HG03354 (cell line): ENCODE results near the gene S100Z.
"Not testable (repeated sequence)": the region's sequence is repeated elsewhere in the genome, so short reads cannot be mapped to it uniquely, and the experiment has no call there.

ENCODE experiments used
- ATAC-seq: cut with Tn5 transposase; IDR thresholded peaks from one replicate; pipeline ENCODE4 v1.9.1; 2021; ENCODE audit warnings: mild to moderate bottlenecking; ENCODE audit not compliant: unreplicated experiment, poor library complexity, severe bottlenecking

S100Z gene

DNA sequence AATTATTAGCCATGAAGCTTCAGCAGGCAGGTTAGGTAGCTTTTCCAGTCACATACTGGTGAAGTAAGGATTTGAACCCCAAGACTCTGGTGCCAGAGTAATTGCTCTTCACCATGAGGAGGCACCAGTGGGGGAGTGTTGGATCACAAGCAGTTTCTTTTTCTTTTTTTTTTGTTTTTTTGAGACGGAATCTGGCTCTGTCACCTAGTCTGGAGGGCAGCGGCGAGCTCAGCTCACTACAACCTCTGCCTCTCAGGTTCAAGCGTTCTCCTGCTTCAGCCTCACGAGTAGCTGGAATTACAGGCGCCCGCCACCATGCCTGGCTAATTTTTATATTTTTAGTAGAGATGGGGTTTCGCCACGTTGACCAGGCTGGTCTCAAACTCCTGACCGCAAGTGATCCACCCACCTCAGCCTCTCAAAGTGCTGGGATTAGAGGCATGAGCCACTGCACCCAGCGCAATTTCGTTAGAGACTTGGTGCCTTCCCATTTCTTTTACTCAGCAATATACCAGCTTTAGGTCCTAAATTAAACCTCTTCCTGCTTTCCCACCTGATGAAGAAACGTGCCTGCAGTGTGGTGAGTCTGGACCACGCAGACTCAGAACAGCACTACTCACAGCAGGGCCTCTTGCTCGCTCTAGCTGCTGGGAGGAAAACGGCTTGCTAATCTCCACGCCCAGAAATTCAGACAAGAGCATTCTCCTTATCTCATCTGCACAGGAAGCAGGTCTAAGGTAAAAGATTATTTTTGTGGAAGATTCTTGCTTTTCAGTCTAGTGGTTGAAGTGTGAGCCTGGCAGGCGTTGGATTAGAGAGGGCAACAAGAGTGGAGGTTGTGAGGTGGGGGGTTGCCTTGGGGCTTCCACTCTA is at the start of gene S100Z:
S100Z (plus strand) TSS at position 596 of the 873 bp plus-strand sequence. CDS start 25,346 bp downstream, outside the sequence.
- no peak for ATAC-seq

DNA sequence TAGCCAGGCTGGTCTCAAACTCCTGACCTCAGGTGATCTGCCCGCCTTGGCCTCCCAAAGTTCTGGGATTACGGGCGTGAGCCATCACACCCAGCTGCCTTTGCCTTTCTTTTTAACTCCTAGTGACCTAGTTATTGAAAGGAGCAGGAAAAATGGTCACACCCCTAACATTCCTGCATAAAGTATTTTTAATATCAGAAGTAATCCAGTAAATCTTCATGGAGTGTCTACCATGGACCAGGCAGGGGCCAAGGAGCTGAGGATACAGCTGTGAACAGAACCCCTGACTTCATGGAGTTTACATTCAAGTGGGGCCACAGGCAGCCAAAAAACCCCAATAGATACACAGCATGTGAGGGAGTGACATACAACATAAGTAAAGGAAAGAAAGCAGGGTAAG is 49.2 kb upstream of the S100Z start:
- no peak for ATAC-seq

DNA sequence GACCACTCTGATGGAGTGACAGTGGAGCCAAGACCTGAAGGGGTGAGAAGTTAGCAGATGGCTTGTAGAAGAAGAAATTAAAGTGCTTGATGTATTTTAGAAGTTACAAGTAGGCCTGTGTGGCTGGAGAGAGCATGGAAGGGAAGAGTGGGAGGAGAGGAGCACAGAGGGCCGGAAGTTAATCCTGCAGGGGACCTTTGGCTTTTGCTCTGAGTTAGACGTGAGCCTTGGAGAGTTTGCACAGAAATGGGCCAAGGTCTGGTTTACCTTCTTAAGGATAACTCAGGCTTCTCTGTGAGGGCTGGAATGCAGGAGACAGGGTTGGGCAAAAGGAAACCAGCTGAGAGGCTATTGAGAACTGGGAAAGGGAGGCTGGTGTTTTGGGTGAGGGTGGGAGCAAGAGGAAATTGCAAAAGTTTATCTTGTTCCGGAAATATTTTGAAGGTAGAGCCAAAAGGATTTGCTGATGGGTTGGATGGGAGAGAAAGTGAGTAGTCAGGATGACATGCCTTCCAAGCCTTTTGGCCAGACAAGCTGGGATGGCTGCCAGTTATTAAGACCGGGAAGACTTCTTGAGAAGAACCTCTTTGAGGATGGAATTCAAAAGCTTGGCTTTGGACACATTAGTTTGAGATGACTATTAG is 48.5 kb upstream of the S100Z start:
- no peak for ATAC-seq

DNA sequence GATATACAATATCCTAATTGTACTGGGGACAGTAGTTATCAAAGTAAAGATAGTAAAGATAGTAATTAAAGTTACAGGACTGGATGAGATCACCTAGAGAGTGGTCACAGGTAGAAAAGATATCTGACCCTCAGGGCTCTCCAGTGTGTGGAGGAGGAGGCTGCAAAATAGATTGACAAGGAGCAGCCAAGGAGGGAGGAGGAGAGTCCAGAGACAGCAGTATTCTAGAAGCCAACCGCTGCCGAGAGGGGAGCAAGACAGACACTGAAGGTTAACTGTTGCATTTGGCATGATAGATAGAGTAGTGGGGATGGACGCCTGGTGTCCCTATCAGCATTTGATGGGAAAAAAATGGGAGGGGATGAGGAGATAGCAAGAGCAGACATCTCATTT is 48.0 kb upstream of the S100Z start:
- no peak for ATAC-seq

DNA sequence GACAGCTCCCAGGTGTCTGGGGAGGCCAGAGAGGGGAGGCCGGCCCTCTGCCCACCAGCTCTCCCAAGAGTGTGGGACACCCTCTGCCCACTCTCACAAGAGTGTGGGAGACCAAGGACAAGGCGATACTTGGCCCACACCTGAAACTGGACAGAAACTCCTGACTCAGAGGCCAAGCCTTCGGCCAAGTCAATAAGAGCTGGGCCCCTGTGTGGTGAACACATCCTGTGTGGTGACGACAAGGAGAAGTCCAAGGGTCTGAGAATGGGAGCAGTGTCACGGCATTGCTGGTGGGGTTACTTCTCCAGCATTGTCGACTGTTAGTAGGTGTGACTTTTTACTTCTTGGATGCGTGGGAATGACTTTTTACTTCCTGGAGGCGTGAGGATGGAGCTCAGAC is 45.5 kb upstream of the S100Z start:
- no peak for ATAC-seq

DNA sequence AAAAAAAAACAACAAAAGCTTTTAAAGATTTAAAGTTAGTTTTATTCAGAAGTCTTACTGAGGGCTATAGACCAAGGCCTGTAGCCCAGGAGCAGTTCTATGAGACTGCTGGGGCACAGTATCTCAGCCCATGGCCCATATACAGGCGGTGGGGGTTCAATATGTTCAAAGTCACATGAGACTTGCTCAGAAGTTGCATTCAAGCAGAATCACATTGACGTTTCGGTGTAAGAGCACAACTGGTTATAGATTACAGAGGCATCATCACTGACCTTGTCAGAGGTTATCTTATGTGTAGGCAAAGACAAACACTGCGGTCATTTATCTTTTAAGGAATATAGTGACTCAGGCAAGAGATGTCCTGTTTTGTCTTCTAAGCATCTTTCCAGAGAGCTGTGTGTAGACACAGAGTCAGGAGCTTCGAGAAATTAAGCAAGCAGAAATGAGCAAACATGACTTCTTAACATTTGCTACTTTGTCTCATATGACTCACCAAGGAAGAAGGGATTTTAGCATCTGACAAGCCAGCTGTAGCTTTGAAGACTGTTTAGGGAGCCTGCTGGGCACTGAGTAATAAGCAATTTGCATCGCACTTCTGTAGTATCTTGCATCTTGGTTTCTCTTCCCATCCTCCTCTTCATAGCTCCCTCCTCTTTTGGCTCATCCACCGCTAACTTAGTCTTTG is 43.9 kb upstream of the S100Z start:
- ATAC-seq = no peak

DNA sequence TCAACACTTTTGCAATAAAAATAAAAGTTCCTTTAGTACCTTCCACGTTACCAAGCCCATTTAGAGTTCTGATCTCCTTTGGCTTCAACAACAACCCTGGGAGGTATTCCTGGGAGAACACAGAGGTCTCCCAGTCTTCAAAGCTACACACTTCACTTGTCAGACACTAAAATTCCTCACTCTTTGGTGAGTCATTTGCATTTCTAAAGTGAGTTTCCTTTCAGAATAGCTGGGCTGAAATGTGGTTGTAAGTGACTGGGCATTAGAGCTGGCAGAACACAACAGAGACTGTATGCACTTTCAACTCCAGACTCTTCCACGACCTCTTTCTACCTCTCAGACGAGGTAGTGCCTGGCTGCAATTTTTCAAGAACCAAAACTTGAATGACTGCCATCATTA is 42.5 kb upstream of the S100Z start:
- no peak for ATAC-seq

DNA sequence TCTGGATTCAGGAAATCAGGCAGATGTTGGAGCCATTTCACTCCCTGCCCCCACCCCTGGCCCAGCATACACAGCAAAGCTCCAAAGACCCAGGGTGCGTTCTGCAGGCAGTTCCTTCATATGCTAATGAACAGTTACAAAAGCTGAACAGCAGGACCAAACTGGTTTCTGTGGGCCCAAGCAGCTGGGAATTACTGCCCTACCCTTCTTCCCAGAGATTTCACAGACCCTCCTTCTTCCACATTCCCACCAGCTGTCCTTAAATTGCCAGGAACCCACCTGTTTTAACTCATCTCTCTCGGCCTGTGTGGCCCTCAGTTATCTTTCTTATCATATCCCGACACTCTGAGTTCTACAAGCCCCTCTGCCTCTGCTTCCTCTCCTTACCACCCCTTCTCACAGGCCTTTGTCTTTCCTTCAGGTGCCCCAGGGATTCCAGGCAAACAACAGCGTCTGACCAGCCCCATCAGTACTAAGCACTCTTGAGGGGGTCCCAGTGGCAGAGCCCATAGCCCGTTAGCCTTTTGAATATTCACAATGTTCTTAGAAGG is 41.6 kb upstream of the S100Z start:
- ATAC-seq = no peak

DNA sequence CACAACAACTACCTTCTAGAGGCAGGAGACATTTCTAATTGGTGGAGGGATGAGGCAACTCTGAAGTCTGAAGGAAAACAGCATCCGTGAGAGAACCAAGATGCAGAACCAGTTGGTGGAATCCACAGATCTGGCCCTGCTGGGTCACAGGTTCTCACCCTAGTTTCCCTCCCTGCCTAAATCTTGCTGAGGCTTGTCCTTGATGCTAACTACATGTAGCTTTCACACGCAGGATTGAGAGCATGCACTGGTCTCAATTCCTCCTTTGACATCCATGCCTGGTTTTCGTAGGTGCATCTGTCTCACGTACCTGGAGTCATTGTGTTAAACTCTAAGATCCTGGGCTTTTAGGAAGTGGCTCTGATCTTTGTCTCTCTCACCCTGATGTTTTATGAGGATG is 40.7 kb upstream of the S100Z start:
- ATAC-seq = no peak

DNA sequence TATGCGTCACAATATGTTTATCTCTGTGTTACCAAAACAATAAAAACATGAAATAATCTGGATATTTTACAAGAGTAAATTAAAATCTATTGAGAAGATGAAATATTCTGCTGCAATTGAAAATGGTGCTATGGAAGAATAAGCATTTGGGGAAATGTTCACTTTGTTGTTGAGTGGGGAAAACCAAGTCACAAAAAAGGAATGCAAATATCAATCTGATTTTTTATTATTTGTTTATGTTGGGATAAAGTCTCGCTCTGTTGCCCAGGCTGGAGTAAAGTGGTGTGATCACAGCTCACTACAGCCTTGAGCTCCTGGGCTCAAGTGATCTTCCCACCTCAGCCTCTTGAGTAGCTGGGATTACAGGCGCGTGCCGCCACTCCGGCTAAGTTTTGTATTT is 39.6 kb upstream of the S100Z start:
- no peak for ATAC-seq

DNA sequence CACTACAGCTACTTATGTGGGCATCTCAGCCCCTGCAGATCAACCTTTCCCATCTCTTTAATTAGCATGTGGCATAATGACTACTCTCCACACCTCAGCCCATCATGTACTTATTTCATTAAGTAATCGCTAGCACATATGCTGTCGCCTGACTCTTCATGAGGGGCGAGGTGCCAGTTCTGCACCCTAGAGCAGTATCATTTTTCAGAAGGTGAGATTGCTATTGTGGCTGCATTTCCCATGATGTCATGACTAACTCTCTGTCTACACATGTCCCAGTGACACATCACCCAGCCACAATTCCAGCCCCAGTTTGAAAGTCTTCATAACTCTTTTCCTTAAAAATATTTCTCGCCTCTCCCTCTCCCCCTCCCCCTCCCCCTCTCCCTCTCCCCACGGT is 38.6 kb upstream of the S100Z start:
- no peak for ATAC-seq

DNA sequence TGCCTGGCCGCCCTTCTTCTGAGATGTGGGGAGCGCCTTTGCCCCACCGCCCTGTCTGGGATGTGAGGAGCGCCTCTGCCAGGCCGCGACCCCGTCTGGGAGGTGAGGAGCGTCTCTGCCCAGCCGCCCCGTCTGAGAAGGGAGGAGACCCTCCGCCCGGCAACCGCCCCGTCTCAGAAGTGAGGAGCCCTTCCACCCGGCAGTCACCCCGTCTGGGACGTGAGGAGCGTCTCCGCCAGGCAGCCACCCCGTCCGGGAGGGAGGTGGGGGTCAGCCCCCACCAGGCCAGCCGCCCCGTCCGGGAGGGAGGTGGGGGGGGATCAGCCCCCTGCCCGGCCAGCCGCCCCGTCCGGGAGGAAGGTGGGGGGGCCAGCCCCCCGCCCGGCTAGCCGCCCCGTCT is 37.6 kb upstream of the S100Z start:
- not testable (repeated sequence) for ATAC-seq

DNA sequence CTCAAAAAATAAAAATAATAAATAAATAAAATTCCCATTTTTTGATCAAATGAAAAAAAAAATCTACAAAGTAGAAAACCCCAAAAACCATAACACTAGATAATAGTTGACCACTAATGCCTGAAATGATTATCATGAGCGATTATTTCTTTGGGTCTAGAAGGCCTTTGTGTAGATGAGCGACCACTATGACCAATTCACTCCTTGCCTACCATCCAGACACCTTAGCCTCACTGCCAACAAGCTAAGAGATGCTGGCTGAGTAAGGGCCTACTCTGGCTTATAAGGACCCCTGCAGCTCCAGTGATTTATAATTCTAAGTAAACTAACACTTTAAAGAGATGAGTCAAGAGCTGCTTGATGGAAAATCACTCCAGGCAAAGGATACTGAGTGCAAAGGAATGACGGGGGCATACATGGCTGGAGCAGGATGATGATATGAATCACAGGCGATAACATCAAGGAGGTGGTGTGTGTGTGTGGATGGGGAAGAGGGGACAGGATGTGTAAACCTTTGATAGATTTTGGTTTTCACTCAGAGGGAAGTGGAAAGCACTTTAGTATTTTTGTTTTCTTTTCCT is 35.7 kb upstream of the S100Z start:
- no peak for ATAC-seq

DNA sequence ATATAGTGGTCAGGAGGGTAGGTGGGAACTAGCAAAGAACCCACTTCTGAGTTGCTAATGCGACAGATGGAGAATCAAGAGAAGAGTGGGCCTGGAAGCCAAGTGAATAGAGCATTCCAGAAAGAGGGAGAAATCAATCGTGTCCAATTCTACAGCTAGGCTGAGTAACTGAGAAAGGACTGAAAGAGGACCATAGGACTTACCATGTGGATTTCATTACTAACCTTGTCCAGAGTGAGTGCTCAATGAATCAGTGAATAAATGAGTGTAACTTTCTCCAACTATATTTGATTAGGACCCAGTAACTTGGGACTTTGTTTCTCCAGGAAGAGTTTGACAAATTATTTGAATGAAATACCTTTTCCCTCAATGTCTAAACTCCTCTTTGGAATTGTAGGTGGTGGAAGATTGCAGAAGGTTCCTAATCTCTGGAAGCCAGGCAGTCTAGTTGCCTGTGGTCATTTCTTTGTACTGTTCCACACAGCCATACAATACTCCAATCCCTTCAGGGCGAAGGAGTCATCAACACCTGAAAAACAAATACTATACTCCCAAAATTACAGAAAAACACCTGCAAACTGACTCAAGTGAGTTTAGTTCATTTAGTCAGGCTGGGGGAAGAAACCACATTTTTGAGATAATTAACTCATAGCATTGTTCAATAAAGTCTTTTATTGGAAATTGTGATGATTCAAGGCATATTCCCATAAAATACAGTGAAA is 33.5 kb upstream of the S100Z start:
- no peak for ATAC-seq

DNA sequence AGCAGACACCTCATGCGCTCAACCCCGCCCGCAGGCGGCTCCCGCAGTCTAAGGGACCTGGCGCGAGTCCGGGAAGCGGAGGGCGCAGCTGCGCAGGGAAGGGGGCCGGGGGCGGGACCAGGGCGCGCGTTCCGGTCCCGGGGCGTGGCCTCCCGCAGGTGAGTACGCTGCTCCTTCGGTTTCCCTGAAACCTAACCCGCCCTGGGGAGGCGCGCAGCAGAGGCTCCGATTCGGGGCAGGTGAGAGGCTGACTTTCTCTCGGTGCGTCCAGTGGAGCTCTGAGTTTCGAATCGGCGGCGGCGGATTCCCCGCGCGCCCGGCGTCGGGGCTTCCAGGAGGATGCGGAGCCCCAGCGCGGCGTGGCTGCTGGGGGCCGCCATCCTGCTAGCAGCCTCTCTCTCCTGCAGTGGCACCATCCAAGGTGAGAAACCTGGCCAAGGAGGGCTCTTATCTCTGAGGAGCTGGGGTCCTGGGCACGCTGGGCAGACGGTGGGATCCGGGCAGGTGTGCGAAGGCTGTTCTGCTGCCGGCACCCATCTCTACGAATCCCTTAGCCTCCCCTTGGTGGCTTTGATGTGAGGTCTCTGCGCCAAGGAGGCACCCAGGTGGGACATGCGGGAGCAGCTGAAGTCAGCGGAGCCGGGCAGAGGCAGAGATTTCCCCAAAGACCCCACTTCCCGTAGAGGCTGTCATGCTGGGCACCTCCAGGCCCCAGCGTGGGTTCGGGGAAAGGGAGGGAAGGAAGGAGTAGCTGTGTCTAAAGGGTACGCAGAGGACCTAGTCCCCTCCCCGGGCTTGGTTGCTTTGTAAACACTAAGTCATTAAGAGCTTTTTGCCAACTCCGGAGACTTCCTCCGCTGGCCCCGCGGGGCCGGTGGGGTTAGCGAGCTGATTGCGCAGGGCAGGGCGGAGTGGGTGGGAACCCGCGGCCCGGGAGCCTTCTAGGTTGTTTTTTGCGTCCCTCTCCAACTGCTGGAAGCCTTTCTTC is 30.7 kb upstream of the S100Z start, which contains the start of gene F2RL1:
F2RL1 (plus strand) TSS at position 187 of the 988 bp plus-strand sequence; CDS start at position 340, 153 bp downstream.
- ATAC-seq = no peak

DNA sequence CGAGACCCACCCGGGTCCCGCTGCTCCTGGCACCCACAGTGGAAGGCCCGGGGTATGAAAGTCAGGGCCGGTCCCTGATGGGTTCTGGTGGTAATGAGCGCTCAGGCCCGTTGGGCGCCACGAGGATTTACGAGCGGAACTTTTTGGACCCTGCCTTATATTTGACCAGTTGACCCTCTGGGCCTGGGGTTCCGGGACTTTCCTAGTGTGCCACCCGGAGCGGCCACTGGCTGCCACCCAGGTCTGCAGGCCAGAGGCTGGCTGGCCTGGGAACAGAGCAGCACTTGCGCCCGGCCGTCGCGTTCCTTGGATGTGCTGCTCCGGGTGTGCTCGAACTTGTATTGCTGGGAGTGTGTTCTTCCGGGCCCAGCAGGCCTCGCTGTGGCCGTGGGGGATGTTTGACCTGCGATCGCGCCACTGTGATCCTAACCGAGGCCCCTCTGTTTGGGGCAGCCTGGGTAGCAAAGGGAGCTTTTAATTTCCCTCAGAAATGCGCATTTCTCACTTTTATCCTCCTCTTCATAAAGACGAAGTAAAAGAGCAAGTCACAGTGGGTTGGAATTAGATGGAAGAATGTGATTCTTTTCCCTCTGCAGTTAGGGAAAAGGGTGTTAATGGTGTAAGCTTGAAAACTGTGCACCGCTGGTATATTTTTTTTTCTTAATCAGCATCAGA is 29.8 kb upstream of the S100Z start:
- ATAC-seq = no peak

DNA sequence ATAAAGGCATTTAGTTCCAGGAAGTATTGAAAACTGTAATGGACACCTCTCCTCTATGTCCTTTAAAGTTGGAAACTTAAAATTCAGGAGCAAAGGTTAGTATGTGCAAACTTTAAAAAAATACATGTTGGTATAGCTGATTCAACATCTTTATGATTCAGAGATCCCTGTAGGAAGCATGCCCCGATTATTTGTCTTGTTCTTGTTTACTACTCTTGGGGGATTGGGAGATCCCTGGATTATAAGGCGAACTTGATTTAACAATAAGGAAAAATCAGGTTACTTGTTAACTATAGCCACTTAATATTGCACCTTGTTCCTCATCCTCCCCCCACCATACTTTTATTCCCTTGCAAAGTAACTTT is 29.3 kb upstream of the S100Z start:
- ATAC-seq = no peak

DNA sequence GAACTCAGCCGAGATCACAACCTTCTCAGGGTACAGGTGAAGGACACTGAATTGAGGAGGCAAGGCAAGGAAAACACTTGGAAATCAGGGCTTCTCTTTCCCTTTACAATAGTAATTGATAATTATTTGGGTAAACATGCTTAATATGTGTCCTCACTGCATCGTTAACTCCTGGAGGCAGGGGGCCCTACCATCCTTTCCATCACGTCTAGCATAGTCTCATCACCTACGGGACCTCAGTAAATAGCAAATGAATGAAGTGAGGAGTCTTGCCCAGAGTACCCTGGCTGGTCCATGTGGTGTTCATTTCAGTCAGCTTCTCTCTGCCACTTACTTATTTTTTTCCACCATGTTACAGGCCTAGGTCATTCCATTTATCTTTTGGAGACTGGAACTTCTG is 28.7 kb upstream of the S100Z start:
- no peak for ATAC-seq
